HEK293 (cell line): ENCODE measurements around the gene SRSF8.

ENCODE experiments used
- CTCF ChIA-PET: fragments of 350-600 bp; formaldehyde crosslinking; extraction: SDS; loops from one replicate; lab custom pipeline; 2021; ENCODE audit warnings: antibody characterized with exemption; lab: Yijun Ruan, JAX
- POLR2A ChIA-PET: fragments of 300-600 bp; formaldehyde crosslinking; extraction: SDS; loops from one replicate; lab custom pipeline; 2020; ENCODE audit warnings: antibody characterized with exemption, inconsistent platforms; lab: Yijun Ruan, JAX
- H3K27ac ChIP-seq: fragments of 200-500 bp; sonication (Bioruptor generic); 2 replicates; pipeline ENCODE4 v1.5.1; 2014; ENCODE audit warnings: low read depth, low read length, control low read depth, inconsistent platforms; ENCODE audit errors: extremely low read depth
- H3K36me3 ChIP-seq, 2 experiments: fragments of 200-500 bp in 1 of 2; sonication (Bioruptor generic) in 1 of 2; 1 replicate in 1 of 2; 2 replicates in 1 of 2; pipeline ENCODE4 v1.5.1; 2014 to 2017; ENCODE audit warnings: inconsistent platforms in 2 of 2, low read length in 2 of 2; ENCODE audit not compliant: control insufficient read depth in 2 of 2, insufficient read depth in 1 of 2
- H3K4me1 ChIP-seq: fragments of 200-500 bp; sonication (Bioruptor generic); 2 replicates; pipeline ENCODE4 v1.5.1; 2014; ENCODE audit warnings: mild to moderate bottlenecking, low read length, inconsistent platforms; ENCODE audit not compliant: control insufficient read depth, insufficient read depth
- H3K4me3 ChIP-seq: 2 replicates; pipeline ENCODE4 v1.5.1; 2011; ENCODE audit warnings: low read depth, mild to moderate bottlenecking, control low read depth, low read length, moderate library complexity
- H3K9me3 ChIP-seq: fragments of 200-500 bp; sonication (Bioruptor generic); 2 replicates; pipeline ENCODE4 v1.5.1; 2014; ENCODE audit warnings: low read depth, low read length, inconsistent platforms; ENCODE audit not compliant: control insufficient read depth, insufficient read depth
- BCL11B ChIP-seq: fragments of 450-650 bp; formaldehyde crosslinking; IDR thresholded peaks from 2 replicates; pipeline ENCODE4 v1.5.1; 2016; ENCODE audit warnings: low read depth, missing biosample characterization, missing genetic modification characterization
- FEZF1 ChIP-seq: fragments of 450-650 bp; formaldehyde crosslinking; IDR thresholded peaks from 2 replicates; pipeline ENCODE4 v1.5.1; 2016; ENCODE audit warnings: missing biosample characterization, missing genetic modification characterization
- GLI2 ChIP-seq: fragments of 450-650 bp; formaldehyde crosslinking; IDR thresholded peaks from 2 replicates; pipeline ENCODE4; 2017; ENCODE audit warnings: missing biosample characterization, missing genetic modification characterization, low read depth, borderline replicate concordance
- HIC1 ChIP-seq: fragments of 450-650 bp; formaldehyde crosslinking; IDR thresholded peaks from 2 replicates; pipeline ENCODE4 v1.5.1; 2016; ENCODE audit warnings: missing biosample characterization, missing genetic modification characterization
- KLF1 ChIP-seq: fragments of 450-650 bp; formaldehyde crosslinking; IDR thresholded peaks from 2 replicates; pipeline ENCODE4 v1.5.1; 2016; ENCODE audit warnings: missing biosample characterization, missing genetic modification characterization
- KLF10 ChIP-seq: fragments of 450-650 bp; IDR thresholded peaks from 2 replicates; pipeline ENCODE4 v1.5.1; 2018; ENCODE audit warnings: missing biosample characterization, mild to moderate bottlenecking, missing genetic modification characterization
- KLF16 ChIP-seq: fragments of 450-650 bp; formaldehyde crosslinking; IDR thresholded peaks from 2 replicates; pipeline ENCODE4 v1.5.1; 2017; ENCODE audit warnings: missing biosample characterization, missing genetic modification characterization
- KLF17 ChIP-seq: fragments of 450-650 bp; formaldehyde crosslinking; IDR thresholded peaks from 2 replicates; pipeline ENCODE4 v1.5.1; 2016; ENCODE audit warnings: missing biosample characterization, missing genetic modification characterization
- PRDM1 ChIP-seq: fragments of 450-650 bp; formaldehyde crosslinking; IDR thresholded peaks from 2 replicates; pipeline ENCODE4; 2016; ENCODE audit warnings: missing biosample characterization, missing genetic modification characterization
- PRDM6 ChIP-seq: fragments of 450-650 bp; formaldehyde crosslinking; IDR thresholded peaks from 2 replicates; pipeline ENCODE4 v1.5.1; 2017; ENCODE audit warnings: missing biosample characterization, missing genetic modification characterization
- REST ChIP-seq: fragments of 450-650 bp; formaldehyde crosslinking; IDR thresholded peaks from 2 replicates; pipeline ENCODE4 v1.5.1; 2016; ENCODE audit warnings: missing biosample characterization, missing genetic modification characterization
- YY1 ChIP-seq: fragments of 450-650 bp; formaldehyde crosslinking; IDR thresholded peaks from 2 replicates; pipeline ENCODE4 v1.5.1; 2018; ENCODE audit warnings: missing biosample characterization, missing genetic modification characterization
- ZBTB20 ChIP-seq: fragments of 450-650 bp; formaldehyde crosslinking; IDR thresholded peaks from 2 replicates; pipeline ENCODE4 v1.5.1; 2016; ENCODE audit warnings: missing biosample characterization, missing genetic modification characterization
- ZFHX2 ChIP-seq: fragments of 450-650 bp; formaldehyde crosslinking; conservative IDR thresholded peaks from 2 replicates; pipeline ENCODE4 v1.5.1; 2016; ENCODE audit warnings: missing biosample characterization, missing genetic modification characterization
- ZNF169 ChIP-seq: fragments of 450-650 bp; formaldehyde crosslinking; IDR thresholded peaks from 2 replicates; pipeline ENCODE4 v1.5.1; 2016; ENCODE audit warnings: missing biosample characterization, missing genetic modification characterization
- ZNF19 ChIP-seq: fragments of 450-650 bp; formaldehyde crosslinking; IDR thresholded peaks from 2 replicates; pipeline ENCODE4; 2016; ENCODE audit warnings: missing biosample characterization, missing genetic modification characterization, low read depth
- ZNF214 ChIP-seq: fragments of 450-650 bp; formaldehyde crosslinking; IDR thresholded peaks from 2 replicates; pipeline ENCODE4 v1.5.1; 2017; ENCODE audit warnings: missing biosample characterization, mild to moderate bottlenecking, missing genetic modification characterization, borderline replicate concordance
- ZNF423 ChIP-seq: fragments of 450-650 bp; formaldehyde crosslinking; IDR thresholded peaks from 2 replicates; pipeline ENCODE4 v1.5.1; 2016; ENCODE audit warnings: missing biosample characterization, missing genetic modification characterization
- ZNF518A ChIP-seq: fragments of 450-650 bp; formaldehyde crosslinking; conservative IDR thresholded peaks from 2 replicates; pipeline ENCODE4 v1.5.1; 2016; ENCODE audit warnings: low read depth, missing biosample characterization, missing genetic modification characterization
- ZNF596 ChIP-seq: fragments of 450-650 bp; IDR thresholded peaks from 2 replicates; pipeline ENCODE4 v1.5.0; 2018; ENCODE audit warnings: missing biosample characterization, mild to moderate bottlenecking, missing genetic modification characterization, moderate library complexity
- ZNF707 ChIP-seq: fragments of 450-650 bp; formaldehyde crosslinking; IDR thresholded peaks from 2 replicates; pipeline ENCODE4 v1.5.1; 2016; ENCODE audit warnings: missing biosample characterization, missing genetic modification characterization
- ZXDB ChIP-seq: fragments of 450-650 bp; formaldehyde crosslinking; IDR thresholded peaks from 2 replicates; pipeline ENCODE4 v1.5.1; 2016; ENCODE audit warnings: missing biosample characterization, missing genetic modification characterization

Gene SRSF8

GRCh38 chr11:95108159-95108611 lies 41.5 kb downstream of the SRSF8 start (continued):
- TF ChIP-seq YY1, result no peak
- TF ChIP-seq ZNF423, result no peak
- TF ChIP-seq HIC1 (tag by site-specific recombination), result no peak
- no peak for TF ChIP-seq ZNF214 (tag by site-specific recombination)
- no peak for TF ChIP-seq ZNF707 (tag by site-specific recombination)
- TF ChIP-seq GLI2 (tag by site-specific recombination), result no peak
- TF ChIP-seq ZNF169 (tag by site-specific recombination), result no peak
- TF ChIP-seq PRDM1, result peak; percentile 62
- TF ChIP-seq ZNF596 (tag by site-specific recombination), result no peak
- peak; percentile 49 for TF ChIP-seq ZFHX2
- no peak for TF ChIP-seq KLF16 (tag by site-specific recombination)
- TF ChIP-seq ZNF19, result no peak
- TF ChIP-seq FEZF1 (tag by site-specific recombination), result peak; percentile 59
- no peak for TF ChIP-seq ZBTB20

- H3K9me3 ChIP-seq, result no peaks in the 10 kb centered on the region
- peak overlapping the region; percentile 59; the same call in 1 of the 2 replicates for H3K27ac ChIP-seq
- H3K4me1 ChIP-seq, result peaks cover 20% of the 10 kb centered on the region
- ChIA-PET CTCF (interaction anchor here (0.6 to 4.8 kb wide), 7 partner anchors 11 to 485 kb away, joined by 4 to 27 read pairs (median 4); partner anchors contain the start of gene ENDOD1), POLR2A (interaction anchor here (0.9 to 3.7 kb wide), 6 partner anchors 13 to 681 kb away, joined by 3 to 26 read pairs (median 4); partner anchors contain the start of genes ENDOD1, FAM76B and SRSF8)
- no peak overlapping the region for H3K4me3 ChIP-seq
- no peaks in the 10 kb centered on the region for H3K36me3 ChIP-seq
- TF ChIP-seq KLF10 (tag by site-specific recombination), result peak; percentile 49; the same call in 1 of the 2 replicates
- peak; percentile 91 for TF ChIP-seq KLF17 (tag by site-specific recombination)
- peak; percentile 94 for TF ChIP-seq ZFHX2
- TF ChIP-seq BCL11B (tag by site-specific recombination), result no peak
- peak; percentile 54; the same call in 1 of the 2 replicates for TF ChIP-seq PRDM6 (tag by site-specific recombination)
- TF ChIP-seq ZNF518A, result peak; percentile 48
- TF ChIP-seq REST (tag by site-specific recombination), result peak; percentile 57
- TF ChIP-seq KLF1, result peak; percentile 74
- TF ChIP-seq ZXDB, result peak; percentile 38; the same call in 1 of the 2 replicates
These were observed 42.2 kb downstream of the SRSF8 start for GRCh38 chr11:95108671-95109551.
